GM10847 (cell line): ENCODE results near the gene NMNAT1.

ENCODE experiments used
- POLR2A ChIP-seq: IDR thresholded peaks from 2 replicates; pipeline ENCODE4 v1.6.1; 2011; ENCODE audit not compliant: insufficient read length; ENCODE audit errors: extremely low read depth

NMNAT1 gene

DNA sequence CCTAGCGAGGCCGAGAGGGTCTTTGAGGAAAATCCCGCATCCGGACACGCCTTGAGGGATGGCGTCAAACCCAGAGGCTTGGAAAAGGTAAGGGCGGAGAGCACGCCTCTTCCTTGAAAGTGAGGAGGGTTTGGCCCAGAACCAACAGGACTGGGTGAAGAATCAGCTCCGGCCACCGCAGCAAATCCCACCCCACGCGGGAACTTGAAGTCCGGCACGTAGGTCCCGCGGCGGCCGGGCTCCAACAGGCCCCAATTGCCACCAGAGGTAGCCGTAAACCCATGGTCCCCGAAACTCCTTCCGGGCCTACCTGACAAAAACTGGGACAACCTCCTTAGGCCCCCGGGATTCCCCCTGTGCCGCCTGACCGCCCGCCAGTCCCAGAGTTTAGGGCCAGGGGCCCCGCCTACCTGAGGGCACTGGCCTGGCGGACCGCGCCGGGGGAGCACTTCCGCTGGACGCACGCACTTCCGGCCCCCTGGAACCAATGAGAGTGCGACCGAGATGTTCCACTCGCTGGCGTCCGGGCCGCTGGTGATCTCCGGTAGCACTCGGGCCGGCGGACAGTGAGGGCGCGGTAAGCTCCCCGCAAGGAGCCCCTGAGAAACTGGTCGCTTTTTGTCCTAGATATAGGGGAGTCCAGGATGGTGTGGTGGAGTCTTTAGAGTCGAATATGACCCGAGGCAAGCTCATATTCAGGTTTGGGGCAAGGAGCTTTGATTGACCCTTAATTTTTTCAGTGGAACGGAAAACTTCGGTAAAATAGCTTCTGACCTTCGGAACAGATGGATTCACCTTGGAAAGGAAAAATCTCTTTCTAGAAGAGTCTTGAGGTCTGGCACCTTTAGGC is at the start of gene NMNAT1, which contains the start of gene LZIC:
Gene NMNAT1 (plus strand): TSS at position 537 of the 850 bp plus-strand sequence. CDS start 28,599 bp downstream, outside the sequence.
Gene LZIC (minus strand): TSS at position 453 of the 850 bp plus-strand sequence. CDS start 6,772 bp downstream, outside the sequence.
- peak; percentile 92 for TF ChIP-seq POLR2A

DNA sequence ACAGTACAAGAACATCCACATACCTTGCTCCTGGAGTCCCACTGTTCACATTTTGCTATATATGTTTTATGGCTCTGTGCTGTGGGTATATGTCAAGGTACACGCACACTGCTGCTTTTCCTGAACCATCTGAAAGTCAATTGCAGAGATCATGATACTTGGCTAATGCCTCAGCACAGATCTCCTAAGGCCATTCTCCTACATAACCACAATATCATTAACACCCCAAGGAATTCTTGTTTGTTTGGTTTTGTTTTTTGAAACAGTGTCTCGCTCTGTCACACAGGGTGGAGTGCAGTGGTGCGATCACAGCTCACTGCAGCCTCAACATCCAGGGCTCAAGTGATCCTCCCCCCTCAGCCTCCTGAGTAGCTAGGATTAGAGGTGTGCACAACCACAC is 49.2 kb upstream of the NMNAT1 start:
- TF ChIP-seq POLR2A: no peak

DNA sequence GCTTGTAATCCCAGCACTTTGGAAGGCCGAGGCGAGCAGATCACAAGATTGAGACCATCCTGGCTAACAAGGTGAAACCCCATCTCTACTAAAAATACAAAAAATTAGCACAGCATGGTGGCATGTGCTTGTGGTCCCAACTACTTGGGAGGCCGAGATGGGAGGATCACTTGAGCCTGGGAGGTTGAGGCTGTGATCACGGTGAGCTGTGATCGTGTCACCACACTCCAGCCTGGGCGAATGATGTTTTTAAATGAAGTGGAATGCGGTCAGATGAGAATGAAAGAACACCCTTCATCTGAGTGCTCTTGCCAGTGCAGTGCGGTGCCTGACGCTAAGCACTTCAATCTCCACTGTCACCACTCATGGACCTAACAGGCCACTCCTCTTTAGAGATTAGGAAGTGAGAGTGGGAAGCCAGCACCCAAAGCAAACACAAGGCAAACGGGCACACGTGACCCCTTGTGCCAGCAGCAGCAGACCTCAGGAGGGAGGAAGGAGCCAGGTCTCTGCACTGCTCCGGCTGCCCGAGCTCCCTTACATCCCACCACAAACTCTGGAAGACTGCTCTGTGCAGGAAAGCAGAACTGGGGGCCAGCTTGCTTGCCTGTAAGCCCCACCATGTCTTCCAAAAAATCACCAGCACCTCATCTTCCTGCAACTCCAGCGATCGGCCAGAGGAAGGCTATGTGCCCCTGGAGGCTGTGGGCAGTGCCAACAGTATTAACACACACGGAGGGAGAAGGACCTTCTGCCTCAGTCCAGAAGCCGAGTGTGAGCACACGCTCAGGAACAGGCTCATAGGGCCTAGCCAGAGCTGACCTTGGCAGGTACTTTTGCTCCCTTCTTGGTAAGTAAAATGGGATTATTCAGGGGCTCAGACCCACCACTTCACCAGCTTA is 42.9 kb upstream of the NMNAT1 start:
- TF ChIP-seq POLR2A: no peak

DNA sequence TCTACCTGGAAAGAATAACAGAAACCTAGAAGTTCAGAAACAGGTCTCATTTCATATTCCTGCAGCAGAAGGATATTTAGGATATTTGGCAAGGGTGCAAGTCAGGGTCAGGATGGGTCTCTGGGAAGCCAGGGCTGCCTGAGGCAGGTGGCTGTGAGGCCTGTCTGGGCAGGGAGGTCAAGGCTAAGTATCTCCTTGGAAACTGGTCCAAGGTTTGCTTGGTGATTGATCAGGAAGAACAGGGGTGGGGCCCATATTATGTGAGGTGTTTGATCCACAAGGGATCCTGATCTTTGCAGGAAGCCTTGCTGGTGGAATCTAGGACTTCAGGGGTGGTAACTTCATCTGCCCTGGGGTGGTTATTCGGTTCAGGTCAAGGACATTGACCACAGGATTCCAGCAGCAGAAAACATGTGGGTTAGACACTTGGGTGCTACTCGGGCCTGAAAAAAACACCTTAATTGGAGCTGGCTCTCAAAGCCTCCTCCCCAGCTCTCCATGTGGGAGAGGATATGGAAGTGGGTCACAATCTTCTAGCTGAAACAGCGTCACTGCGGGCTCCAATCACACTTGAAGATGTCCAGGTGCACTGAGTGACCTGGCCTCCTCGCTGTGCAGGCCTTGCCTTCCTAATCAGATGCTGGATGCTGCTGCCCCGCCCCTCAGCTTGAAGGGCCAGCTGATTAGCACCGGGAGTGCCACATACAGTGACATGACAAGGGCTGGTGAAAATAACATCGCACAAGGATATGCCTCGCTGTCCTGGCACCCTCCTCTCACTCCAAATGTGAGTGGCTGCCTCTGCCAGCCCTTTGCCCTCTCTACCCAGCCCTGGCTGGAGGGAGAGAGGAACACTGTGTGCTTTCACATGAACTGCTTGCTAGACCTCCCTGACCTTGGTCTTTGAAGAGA is 41.9 kb upstream of the NMNAT1 start:
- no peak for TF ChIP-seq POLR2A

DNA sequence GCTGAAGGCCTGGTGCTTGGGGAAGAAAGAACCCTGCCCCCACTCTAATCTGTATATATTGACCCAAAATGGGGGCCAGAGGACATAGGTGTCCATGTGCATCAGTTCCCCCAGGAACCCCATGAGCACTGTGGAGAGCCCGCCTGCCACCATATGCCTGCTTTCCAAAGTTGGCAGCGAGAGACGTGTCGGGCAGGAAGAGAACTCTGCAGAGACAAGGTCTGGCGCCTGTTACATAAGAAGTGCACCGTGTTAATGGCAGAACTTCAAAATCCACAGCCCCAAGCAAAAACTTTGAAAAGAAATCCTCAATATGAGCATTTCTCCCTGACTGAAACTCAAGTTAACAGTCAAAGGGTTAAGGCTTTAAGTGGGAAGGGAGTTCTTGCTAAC is 41.2 kb upstream of the NMNAT1 start:
- TF ChIP-seq POLR2A: no peak

DNA sequence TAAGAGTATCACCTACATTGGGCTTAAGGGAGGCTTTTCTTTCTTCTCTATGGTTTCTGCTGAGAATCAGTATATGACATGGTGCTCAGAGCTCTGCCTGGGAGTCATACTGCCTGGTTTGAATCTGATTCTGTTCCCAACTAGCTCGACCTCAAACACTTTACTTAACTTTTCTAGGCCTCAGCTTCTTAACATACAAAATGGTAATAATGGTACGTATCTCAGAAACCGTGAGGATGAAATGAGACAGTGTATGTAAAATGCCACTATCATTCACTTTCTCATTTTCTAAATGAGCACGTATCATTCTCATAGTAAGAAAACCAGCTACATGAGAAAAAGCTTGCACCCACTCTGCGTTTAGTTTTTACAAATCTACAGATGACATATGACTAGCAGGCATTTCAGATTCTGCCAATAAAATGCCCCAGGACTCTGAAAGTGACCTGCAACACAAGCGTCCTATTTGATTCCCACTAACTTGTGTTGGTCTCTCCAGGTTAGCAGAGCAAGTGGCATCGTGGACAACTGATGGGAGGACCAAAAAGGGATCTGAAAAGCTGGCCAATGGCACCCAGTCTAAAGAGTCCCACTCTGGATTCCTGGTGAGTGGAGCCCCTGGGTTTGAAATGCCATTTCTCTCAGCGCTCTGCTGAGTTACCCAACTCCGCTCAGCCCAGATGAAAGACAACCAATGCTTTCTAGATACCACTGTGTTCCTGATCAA is 39.3 kb upstream of the NMNAT1 start:
- TF ChIP-seq POLR2A: no peak

DNA sequence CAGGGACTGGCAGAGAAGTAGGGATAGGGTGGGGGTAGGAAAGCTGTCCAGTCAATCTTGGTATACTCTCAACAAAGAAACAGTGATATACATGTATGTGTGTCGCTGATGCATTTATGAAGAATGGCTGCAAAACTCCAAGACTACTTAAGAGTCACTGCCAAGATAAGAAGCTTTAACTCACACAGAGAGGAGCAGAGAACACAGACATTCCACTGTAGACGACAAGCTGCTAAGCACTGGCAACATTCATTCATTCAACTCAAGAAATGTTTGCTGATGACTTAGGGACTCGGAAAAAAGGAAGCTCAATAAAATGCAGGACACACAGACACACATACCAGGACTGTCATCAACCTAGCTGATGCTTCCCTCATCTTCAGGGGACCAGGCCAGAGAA is 38.7 kb upstream of the NMNAT1 start:
- no peak for TF ChIP-seq POLR2A

DNA sequence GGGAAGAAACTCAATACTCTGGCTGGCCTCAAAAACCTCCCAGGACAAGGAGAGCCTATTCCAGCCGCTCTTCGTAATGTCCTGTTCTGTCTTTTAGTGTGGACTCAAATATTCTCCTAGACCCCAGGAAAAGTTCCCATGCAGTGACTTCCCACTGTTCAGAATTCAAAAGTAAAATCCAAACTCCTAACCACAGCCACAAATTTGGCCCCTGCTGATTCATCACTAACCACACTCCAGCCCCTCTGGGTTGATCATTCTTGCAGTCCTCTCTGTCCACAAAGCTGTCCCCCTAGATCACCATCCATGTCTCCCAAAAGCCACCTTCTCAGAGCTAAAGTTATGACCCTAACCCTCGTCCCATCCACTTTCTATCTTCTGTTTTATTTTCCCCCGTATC is 38.3 kb upstream of the NMNAT1 start:
- TF ChIP-seq POLR2A: no peak

DNA sequence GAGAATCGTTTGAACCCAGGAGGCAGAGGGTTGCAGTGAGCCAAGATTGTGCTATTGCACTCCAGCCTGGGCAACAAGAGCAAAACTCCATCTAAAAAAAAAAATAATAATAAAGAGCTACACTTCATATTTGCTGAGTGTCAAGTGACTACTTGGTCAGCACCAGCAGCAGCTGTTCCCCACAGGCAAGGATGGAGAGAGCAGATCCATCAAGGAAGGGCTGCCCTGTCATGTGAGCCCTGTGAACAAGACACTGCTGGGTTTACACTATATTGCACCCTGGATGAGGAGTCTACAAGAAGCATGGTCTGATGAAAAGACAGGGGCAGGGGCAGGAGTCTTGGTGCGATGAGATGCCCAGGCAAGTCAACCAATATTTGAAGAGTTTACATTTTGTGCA is 36.8 kb upstream of the NMNAT1 start:
- TF ChIP-seq POLR2A: no peak

DNA sequence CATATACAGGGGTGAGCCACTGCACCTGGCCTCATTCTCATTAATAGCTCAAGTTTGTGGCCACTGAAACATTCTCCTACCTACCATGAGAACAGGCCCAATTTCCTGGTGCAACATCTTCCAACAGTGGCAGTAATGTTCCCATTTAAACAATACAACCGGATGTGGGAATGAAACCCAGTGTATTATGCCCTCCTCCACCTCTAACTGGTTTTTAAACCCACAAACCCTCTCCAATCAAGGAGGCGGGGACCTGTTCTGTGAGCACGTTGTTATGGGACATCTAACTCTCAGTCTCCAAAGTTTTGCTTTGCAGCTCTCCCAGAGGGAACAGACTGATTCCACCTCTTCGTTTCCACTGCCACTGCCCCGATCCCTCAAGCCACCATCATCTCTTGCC is 35.8 kb upstream of the NMNAT1 start:
- TF ChIP-seq POLR2A: no peak

DNA sequence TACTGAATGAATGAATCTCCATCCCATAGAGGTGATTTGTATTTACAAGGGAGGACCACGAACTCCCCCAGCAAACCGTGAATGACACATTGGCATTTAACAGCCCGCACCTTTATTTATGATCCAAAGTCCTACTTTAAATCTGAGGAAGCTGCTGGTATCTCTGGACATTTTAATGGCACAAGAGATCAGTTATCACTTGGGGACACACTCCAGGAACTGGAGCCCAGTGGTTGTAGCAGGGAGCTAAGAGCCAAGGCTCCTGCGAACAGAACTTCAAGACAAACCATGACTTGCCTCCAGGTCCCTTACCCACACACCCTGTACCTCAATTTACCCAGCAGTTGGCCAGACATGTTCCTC is 34.4 kb upstream of the NMNAT1 start:
- no peak for TF ChIP-seq POLR2A

DNA sequence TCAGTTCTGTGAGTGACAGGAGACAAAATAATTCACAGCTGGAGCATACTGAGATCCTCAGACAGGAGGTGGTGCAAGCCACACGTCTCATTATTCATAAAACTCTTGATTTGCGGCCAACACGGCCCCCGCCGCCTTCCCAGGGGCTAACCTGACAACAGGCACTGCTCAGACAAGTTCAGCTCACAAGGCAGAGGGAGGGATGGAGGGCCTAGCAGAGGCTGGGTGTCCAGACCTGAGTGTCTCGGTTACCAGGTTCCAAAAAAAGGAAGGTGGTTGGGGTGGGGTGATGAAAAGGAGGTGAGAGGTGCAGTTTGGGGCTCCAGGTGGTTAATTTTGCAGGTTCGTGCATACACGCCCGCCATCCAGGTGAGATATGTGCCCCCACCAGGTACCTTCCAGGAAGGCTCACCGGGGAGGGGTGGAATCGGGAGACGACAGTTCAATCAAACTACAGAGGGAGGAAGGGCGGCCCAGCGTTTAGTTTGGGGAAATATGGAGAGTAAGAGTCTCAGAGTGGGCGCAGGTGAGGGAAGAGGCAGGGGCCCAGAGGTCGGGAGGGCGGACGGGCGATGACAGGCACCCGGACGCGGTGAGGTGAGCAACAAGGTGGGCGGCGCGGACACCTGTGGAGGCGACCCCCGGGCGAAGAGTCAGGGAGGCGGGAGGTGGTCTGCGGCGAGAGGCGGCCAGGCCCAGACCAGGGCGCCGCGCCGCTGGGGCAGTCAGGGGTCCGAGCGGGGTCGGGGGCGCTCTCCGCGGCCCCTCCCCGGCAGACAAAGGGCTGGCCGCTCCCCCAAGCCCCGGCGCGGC is 33.8 kb upstream of the NMNAT1 start:
- no peak for TF ChIP-seq POLR2A

DNA sequence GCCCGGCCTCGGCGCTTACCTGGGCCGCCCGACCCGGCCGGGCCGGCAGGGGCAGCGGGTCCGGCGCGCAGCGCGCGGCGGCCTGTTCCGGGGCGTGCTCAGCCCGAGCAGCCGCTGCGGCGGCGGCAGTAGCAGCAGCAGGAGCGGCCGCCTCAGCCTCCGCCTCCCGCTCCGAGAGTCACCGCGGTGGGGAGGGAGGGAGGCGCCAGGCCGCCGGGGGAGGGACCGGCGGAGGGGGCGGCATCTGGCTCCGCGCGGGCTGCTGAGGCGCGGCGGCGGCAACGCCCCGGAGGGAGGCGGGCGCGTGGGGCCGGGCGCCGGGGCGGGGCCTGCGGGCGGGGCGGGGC is 33.2 kb upstream of the NMNAT1 start, which contains the start of gene CTNNBIP1:
Gene CTNNBIP1 (minus strand): TSS at position 194 of the 347 bp plus-strand sequence. CDS start 38,205 bp downstream, outside the sequence.
- peak; percentile 47 for TF ChIP-seq POLR2A
